WTC11 (cell line): ENCODE data around the gene TUBA1B. TPM values are rescaled to one million over a fixed set of nuclear protein-coding genes. Genes with fewer than 3 reads are reported as not detected.

Experiments
- ATAC-seq: fragments of 200-7000 bp; cut with Tn5 transposase; 2 replicates; pipeline ENCODE4 v1.10.0; 2021; ENCODE audit warnings: mild to moderate bottlenecking, moderate library complexity
- CTCF ChIA-PET: fragments of 300-600 bp; sonication (Branson Sonifier 250); formaldehyde crosslinking; loops from one replicate; lab custom pipeline; 2021; ENCODE audit warnings: antibody characterized with exemption; lab: Charles Lee
- POLR2A ChIA-PET: fragments of 350-600 bp; sonication (Branson Sonifier 250); formaldehyde crosslinking; loops from one replicate; lab custom pipeline; 2021; ENCODE audit warnings: antibody characterized with exemption; lab: Charles Lee
- DNase-seq: peaks from one replicate; pipeline ENCODE4 v3.0.0; 2021; ENCODE audit warnings: low spot score
- H3K27ac Mint-ChIP-seq: 2 replicates; pipeline ENCODE4 v1.8.0; 2021; ENCODE audit warnings: mixed read lengths
- H3K27me3 Mint-ChIP-seq: 2 replicates; pipeline ENCODE4 v1.8.0; 2021; ENCODE audit warnings: low read depth, mild to moderate bottlenecking, moderate library complexity, mixed read lengths
- H3K36me3 Mint-ChIP-seq: 2 replicates; pipeline ENCODE4 v1.8.0; 2021; ENCODE audit warnings: mixed read lengths
- H3K4me1 Mint-ChIP-seq: 2 replicates; pipeline ENCODE4 v1.8.0; 2022; ENCODE audit warnings: mixed read lengths
- H3K4me3 Mint-ChIP-seq: 2 replicates; pipeline ENCODE4 v1.8.0; 2021; ENCODE audit warnings: mild to moderate bottlenecking, moderate library complexity, mixed read lengths
- H3K9me3 Mint-ChIP-seq: 2 replicates; pipeline ENCODE4 v1.8.0; 2021; ENCODE audit warnings: mixed read lengths
- CBFB ChIP-seq: sonication (generic); formaldehyde crosslinking; IDR thresholded peaks from 2 replicates; pipeline ENCODE4 v1.8.1; 2022; ENCODE audit warnings: mild to moderate bottlenecking, low read depth, missing genetic modification reagents
- ELF4 ChIP-seq: sonication (generic); formaldehyde crosslinking; IDR thresholded peaks from 2 replicates; pipeline ENCODE4 v1.8.1; 2022; ENCODE audit warnings: low read depth, mild to moderate bottlenecking, moderate library complexity, missing genetic modification reagents
- ESRRA ChIP-seq: sonication (generic); formaldehyde crosslinking; IDR thresholded peaks from 2 replicates; pipeline ENCODE4 v1.8.1; 2022; ENCODE audit warnings: mild to moderate bottlenecking, missing genetic modification reagents, borderline replicate concordance
- FOXJ3 ChIP-seq: sonication (generic); formaldehyde crosslinking; IDR thresholded peaks from 2 replicates; pipeline ENCODE4 v1.9.0; 2021; ENCODE audit warnings: missing genetic modification reagents, mild to moderate bottlenecking, borderline replicate concordance
- GRHL2 ChIP-seq: fragments of 250-450 bp; sonication (Bioruptor Pico); IDR thresholded peaks from 2 replicates; pipeline ENCODE4 v1.8.0; 2022; ENCODE audit warnings: mild to moderate bottlenecking, moderate library complexity; ENCODE audit not compliant: insufficient replicate concordance, severe bottlenecking
- GTF2I ChIP-seq: fragments of 250-450 bp; sonication (Bioruptor Pico); conservative IDR thresholded peaks from 2 replicates; pipeline ENCODE4 v1.4.0; 2021; ENCODE audit warnings: mild to moderate bottlenecking
- RELA ChIP-seq: sonication (generic); formaldehyde crosslinking; IDR thresholded peaks from 2 replicates; pipeline ENCODE4 v1.8.1; 2022; ENCODE audit warnings: missing genetic modification reagents, mild to moderate bottlenecking, borderline replicate concordance
- TEAD4 ChIP-seq: sonication (generic); formaldehyde crosslinking; IDR thresholded peaks from 2 replicates; pipeline ENCODE4 v1.8.0; 2022; ENCODE audit warnings: mild to moderate bottlenecking, missing genetic modification reagents
- ZNF416 ChIP-seq: fragments of 250-450 bp; sonication (Bioruptor Pico); IDR thresholded peaks from 2 replicates; pipeline ENCODE4 v1.9.0; 2021; ENCODE audit warnings: mild to moderate bottlenecking, inconsistent platforms
- total RNA-seq: library from RNA; stranded (reverse); gene quantifications from 3 replicates; pipeline ENCODE4 v1.2.3, GENCODE V29; 2021
- TF ChIP-seq, protein P1 (sequence below): fragments of 250-450 bp; sonication (Bioruptor Pico); conservative IDR thresholded peaks from 2 replicates; pipeline ENCODE4 v1.9.0; 2021; ENCODE audit warnings: mild to moderate bottlenecking
- TF ChIP-seq, protein P2 (sequence below): sonication (generic); formaldehyde crosslinking; IDR thresholded peaks from 2 replicates; pipeline ENCODE4 v1.8.1; 2022; ENCODE audit warnings: low read depth, mild to moderate bottlenecking, moderate library complexity, missing genetic modification reagents, borderline replicate concordance
- TF ChIP-seq, protein P3 (sequence below): sonication (generic); formaldehyde crosslinking; IDR thresholded peaks from 2 replicates; pipeline ENCODE4 v1.8.0; 2022; ENCODE audit warnings: mild to moderate bottlenecking, missing genetic modification reagents
- TF ChIP-seq, protein P4 (sequence below): sonication (generic); formaldehyde crosslinking; IDR thresholded peaks from 2 replicates; pipeline ENCODE4 v1.8.0; 2023; ENCODE audit warnings: missing genetic modification reagents, mild to moderate bottlenecking, borderline replicate concordance
- TF ChIP-seq, protein P5 (sequence below): sonication (generic); formaldehyde crosslinking; IDR thresholded peaks from 2 replicates; pipeline ENCODE4 v1.8.1; 2022; ENCODE audit warnings: mild to moderate bottlenecking, moderate library complexity, missing genetic modification reagents
- TF ChIP-seq, protein P6 (sequence below): sonication (generic); formaldehyde crosslinking; IDR thresholded peaks from 2 replicates; pipeline ENCODE4 v1.8.1; 2023; ENCODE audit warnings: mild to moderate bottlenecking, missing genetic modification reagents
- TF ChIP-seq, protein P7 (sequence below): sonication (generic); formaldehyde crosslinking; conservative IDR thresholded peaks from 2 replicates; pipeline ENCODE4 v1.8.1; 2023; ENCODE audit warnings: mild to moderate bottlenecking, low read depth, missing genetic modification reagents, moderate library complexity

Gene TUBA1B
- total RNA-seq, 1 experiment from 2014 or later, result 1,806 TPM

DNA sequence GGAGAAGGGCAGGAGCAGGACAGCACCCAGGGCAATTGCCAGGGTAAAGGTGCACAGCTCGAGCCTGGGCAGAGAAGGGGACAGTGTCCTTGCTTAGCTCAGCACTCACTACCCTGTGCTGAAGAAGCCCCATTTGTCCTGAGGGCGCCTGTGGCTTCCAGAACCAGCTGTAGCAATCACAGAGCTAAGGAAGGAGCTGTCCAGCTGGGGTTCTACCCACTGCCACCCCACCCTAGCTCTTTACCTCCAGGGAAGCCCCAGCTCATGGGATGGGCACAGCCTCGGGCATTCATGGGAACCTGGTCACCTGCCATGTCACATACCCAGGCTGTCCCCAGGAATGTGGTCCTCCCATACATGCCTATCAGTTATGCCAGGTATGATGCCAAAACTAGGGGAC lies 26.4 kb downstream of the TUBA1B start (continued):
- TF ChIP-seq, protein P1, sequence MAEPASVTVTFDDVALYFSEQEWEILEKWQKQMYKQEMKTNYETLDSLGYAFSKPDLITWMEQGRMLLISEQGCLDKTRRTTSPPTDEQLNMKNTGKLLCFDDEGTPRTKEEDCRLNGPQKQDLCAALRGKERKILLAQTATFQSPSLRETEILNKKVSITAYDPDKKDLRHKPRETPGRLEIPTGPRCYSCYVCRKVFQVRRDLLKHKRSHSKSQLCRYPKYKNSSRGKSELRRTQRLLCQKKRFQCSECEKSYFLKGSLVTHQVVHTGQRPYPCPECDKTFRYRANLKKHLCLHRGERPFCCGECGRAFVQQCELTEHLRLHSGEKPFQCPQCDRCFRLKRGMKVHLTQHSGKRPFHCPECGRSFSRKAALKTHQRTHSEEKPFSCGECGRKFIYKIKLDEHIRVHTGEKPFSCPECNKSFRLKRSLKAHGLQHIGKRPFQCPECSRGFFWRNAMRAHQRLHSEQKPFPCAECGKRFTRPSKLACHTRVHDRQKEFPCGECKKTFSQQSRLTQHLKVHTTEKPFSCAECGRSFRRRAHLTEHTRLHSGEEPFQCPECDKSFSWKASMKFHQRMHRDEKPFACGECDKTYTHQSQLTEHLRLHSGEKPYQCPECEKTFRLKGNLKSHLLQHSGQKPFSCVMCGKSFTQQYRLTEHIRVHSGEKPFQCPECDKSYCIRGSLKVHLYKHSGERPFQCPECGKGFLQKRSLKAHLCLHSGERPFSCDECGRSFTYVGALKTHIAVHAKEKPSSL, result no peak
- TF ChIP-seq, protein P2, sequence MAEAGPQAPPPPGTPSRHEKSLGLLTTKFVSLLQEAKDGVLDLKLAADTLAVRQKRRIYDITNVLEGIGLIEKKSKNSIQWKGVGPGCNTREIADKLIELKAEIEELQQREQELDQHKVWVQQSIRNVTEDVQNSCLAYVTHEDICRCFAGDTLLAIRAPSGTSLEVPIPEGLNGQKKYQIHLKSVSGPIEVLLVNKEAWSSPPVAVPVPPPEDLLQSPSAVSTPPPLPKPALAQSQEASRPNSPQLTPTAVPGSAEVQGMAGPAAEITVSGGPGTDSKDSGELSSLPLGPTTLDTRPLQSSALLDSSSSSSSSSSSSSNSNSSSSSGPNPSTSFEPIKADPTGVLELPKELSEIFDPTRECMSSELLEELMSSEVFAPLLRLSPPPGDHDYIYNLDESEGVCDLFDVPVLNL (CRISPR knock-in tag), result no peak
- TF ChIP-seq, protein P3, sequence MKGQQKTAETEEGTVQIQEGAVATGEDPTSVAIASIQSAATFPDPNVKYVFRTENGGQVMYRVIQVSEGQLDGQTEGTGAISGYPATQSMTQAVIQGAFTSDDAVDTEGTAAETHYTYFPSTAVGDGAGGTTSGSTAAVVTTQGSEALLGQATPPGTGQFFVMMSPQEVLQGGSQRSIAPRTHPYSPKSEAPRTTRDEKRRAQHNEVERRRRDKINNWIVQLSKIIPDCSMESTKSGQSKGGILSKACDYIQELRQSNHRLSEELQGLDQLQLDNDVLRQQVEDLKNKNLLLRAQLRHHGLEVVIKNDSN (CRISPR knock-in tag), result no peak
- TF ChIP-seq, protein P4, sequence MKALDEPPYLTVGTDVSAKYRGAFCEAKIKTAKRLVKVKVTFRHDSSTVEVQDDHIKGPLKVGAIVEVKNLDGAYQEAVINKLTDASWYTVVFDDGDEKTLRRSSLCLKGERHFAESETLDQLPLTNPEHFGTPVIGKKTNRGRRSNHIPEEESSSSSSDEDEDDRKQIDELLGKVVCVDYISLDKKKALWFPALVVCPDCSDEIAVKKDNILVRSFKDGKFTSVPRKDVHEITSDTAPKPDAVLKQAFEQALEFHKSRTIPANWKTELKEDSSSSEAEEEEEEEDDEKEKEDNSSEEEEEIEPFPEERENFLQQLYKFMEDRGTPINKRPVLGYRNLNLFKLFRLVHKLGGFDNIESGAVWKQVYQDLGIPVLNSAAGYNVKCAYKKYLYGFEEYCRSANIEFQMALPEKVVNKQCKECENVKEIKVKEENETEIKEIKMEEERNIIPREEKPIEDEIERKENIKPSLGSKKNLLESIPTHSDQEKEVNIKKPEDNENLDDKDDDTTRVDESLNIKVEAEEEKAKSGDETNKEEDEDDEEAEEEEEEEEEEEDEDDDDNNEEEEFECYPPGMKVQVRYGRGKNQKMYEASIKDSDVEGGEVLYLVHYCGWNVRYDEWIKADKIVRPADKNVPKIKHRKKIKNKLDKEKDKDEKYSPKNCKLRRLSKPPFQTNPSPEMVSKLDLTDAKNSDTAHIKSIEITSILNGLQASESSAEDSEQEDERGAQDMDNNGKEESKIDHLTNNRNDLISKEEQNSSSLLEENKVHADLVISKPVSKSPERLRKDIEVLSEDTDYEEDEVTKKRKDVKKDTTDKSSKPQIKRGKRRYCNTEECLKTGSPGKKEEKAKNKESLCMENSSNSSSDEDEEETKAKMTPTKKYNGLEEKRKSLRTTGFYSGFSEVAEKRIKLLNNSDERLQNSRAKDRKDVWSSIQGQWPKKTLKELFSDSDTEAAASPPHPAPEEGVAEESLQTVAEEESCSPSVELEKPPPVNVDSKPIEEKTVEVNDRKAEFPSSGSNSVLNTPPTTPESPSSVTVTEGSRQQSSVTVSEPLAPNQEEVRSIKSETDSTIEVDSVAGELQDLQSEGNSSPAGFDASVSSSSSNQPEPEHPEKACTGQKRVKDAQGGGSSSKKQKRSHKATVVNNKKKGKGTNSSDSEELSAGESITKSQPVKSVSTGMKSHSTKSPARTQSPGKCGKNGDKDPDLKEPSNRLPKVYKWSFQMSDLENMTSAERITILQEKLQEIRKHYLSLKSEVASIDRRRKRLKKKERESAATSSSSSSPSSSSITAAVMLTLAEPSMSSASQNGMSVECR (CRISPR knock-in tag), result no peak

DNA sequence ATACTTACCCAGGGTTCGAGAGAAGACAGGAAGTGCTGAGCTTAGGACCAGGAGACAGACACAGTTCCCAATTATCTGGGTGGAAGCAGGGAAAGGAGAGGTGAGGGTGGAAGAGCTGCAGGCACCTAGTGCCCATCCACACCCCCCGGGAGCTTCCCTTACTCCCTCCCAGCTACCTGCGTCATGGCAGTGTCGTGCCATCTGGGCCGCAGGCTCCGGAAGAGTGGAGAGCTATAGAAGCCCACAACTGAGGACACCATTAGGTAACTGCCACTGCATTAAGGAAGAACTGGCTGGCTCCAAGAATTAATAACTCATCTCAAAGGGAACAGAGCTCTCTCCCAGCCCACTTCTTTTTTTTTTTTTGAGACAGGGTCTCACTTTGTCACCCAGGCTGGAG lies 30.8 kb downstream of the TUBA1B start:
- ATAC-seq, result no peak
- ChIA-PET CTCF (interaction anchor here (0.6 to 14.5 kb wide), 7 partner anchors 8 to 135 kb away, joined by 3 to 216 read pairs (median 18); partner anchors contain the start of gene LMBR1L), POLR2A (no interaction called here)
- H3K36me3 Mint-ChIP-seq, result peaks cover 42% of the 10 kb centered on the region
- TF ChIP-seq TEAD4 (CRISPR knock-in tag), result no peak
- TF ChIP-seq ZNF416 (CRISPR knock-in tag), result no peak
- TF ChIP-seq ELF4, result no peak
- TF ChIP-seq ESRRA, result no peak
- TF ChIP-seq, protein P4 (CRISPR knock-in tag), result no peak
- TF ChIP-seq, protein P5, sequence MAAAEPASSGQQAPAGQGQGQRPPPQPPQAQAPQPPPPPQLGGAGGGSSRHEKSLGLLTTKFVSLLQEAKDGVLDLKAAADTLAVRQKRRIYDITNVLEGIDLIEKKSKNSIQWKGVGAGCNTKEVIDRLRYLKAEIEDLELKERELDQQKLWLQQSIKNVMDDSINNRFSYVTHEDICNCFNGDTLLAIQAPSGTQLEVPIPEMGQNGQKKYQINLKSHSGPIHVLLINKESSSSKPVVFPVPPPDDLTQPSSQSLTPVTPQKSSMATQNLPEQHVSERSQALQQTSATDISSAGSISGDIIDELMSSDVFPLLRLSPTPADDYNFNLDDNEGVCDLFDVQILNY (CRISPR knock-in tag), result no peak
- no peak for TF ChIP-seq RELA
- TF ChIP-seq GTF2I, result no peak
- no peak for TF ChIP-seq CBFB (CRISPR knock-in tag)
- TF ChIP-seq, protein P6, sequence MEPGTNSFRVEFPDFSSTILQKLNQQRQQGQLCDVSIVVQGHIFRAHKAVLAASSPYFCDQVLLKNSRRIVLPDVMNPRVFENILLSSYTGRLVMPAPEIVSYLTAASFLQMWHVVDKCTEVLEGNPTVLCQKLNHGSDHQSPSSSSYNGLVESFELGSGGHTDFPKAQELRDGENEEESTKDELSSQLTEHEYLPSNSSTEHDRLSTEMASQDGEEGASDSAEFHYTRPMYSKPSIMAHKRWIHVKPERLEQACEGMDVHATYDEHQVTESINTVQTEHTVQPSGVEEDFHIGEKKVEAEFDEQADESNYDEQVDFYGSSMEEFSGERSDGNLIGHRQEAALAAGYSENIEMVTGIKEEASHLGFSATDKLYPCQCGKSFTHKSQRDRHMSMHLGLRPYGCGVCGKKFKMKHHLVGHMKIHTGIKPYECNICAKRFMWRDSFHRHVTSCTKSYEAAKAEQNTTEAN (CRISPR knock-in tag), result no peak
- TF ChIP-seq, protein P7, sequence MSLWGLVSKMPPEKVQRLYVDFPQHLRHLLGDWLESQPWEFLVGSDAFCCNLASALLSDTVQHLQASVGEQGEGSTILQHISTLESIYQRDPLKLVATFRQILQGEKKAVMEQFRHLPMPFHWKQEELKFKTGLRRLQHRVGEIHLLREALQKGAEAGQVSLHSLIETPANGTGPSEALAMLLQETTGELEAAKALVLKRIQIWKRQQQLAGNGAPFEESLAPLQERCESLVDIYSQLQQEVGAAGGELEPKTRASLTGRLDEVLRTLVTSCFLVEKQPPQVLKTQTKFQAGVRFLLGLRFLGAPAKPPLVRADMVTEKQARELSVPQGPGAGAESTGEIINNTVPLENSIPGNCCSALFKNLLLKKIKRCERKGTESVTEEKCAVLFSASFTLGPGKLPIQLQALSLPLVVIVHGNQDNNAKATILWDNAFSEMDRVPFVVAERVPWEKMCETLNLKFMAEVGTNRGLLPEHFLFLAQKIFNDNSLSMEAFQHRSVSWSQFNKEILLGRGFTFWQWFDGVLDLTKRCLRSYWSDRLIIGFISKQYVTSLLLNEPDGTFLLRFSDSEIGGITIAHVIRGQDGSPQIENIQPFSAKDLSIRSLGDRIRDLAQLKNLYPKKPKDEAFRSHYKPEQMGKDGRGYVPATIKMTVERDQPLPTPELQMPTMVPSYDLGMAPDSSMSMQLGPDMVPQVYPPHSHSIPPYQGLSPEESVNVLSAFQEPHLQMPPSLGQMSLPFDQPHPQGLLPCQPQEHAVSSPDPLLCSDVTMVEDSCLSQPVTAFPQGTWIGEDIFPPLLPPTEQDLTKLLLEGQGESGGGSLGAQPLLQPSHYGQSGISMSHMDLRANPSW (CRISPR knock-in tag), result no peak
- no peak for TF ChIP-seq FOXJ3 (CRISPR knock-in tag)
- TF ChIP-seq GRHL2 (CRISPR knock-in tag), result no peak
- H3K4me3 Mint-ChIP-seq, result no peak overlapping the region
- peaks cover 5% of the 10 kb centered on the region for H3K4me1 Mint-ChIP-seq
- no peak overlapping the region for H3K27ac Mint-ChIP-seq
- no peak for DNase-seq
- H3K9me3 Mint-ChIP-seq, result no peaks in the 10 kb centered on the region
- H3K27me3 Mint-ChIP-seq, result peaks cover 5% of the 10 kb centered on the region
